ENCODE measurements around the gene PCNX3.

The PCNX3 gene

DNA sequence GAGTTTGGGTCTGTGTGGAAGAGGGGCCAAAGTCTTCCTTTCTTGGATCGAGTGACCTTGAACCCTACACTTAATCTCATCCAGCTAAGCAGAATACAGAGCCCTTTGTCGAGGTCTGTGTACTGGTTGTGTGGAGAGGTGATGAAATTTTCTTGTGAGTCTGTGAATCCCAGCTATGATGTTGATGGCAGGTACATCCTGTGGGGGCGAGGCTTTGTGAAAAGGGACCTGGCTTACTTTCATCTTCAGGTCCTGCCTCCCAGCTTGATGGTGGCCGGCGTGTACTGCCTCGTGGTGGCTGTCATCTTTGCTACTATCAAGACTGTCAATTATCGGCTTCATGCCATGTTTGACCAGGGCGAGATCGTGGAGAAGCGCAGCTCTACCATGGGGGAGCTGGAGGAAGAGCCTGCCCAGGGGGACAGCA is 1.0 kb downstream of the PCNX3 start:
- ChIA-PET POLR2A (ENCODE audit: low non-redundant PET) (no interaction called here), CTCF (no interaction called here)
- H3K27ac ChIP-seq: peak overlapping the region; percentile 93
- no peak for DNase-seq (ENCODE audit: low spot score)
- TF ChIP-seq, protein P1, sequence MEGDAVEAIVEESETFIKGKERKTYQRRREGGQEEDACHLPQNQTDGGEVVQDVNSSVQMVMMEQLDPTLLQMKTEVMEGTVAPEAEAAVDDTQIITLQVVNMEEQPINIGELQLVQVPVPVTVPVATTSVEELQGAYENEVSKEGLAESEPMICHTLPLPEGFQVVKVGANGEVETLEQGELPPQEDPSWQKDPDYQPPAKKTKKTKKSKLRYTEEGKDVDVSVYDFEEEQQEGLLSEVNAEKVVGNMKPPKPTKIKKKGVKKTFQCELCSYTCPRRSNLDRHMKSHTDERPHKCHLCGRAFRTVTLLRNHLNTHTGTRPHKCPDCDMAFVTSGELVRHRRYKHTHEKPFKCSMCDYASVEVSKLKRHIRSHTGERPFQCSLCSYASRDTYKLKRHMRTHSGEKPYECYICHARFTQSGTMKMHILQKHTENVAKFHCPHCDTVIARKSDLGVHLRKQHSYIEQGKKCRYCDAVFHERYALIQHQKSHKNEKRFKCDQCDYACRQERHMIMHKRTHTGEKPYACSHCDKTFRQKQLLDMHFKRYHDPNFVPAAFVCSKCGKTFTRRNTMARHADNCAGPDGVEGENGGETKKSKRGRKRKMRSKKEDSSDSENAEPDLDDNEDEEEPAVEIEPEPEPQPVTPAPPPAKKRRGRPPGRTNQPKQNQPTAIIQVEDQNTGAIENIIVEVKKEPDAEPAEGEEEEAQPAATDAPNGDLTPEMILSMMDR (conservative IDR thresholded peaks at IDR 0.05; ENCODE audit: low read depth): no peak

DNA sequence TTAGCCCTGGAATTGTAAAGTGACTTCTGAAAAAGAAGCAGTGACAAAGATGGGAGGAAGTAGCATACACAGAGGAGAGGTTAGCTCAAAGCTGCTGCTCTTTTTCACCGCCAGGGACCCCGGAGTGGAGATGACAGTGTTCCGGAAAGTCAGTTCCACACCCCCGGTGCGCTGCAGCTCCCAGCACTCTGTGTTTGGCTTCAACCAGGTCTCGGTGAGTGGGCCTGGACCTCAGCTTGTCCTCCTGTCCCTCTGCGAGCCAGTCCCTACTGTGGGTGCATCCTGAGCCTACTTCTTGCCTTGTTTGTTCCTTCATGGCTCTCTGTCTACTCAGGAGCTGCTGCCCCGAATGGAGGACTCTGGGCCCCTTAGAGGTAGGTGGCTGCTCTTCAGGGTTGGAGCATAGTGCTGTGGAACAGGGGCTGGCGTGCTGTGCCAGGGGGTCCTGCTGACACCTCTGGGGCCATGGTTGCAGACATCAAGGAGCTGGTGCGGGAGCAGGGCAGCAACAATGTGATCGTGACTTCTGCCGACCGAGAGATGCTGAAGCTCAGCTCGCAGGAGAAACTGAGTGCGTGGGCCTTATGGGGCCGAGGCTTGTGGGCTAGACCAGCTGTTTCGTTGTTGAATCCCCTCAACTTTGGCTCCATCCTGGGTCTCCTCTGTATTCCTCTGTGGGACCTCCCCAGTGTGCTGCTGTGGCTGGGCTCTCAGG is 1.7 kb downstream of the PCNX3 start:
- CTCF ChIA-PET: no interaction called here
- TF ChIP-seq, protein P1 (conservative IDR thresholded peaks at IDR 0.05; ENCODE audit: low read depth): no peak
- H3K27ac ChIP-seq: peak overlapping the region; percentile 93
- no peak for DNase-seq (ENCODE audit: low spot score)
- POLR2A ChIA-PET (ENCODE audit: low non-redundant PET): no interaction called here

DNA sequence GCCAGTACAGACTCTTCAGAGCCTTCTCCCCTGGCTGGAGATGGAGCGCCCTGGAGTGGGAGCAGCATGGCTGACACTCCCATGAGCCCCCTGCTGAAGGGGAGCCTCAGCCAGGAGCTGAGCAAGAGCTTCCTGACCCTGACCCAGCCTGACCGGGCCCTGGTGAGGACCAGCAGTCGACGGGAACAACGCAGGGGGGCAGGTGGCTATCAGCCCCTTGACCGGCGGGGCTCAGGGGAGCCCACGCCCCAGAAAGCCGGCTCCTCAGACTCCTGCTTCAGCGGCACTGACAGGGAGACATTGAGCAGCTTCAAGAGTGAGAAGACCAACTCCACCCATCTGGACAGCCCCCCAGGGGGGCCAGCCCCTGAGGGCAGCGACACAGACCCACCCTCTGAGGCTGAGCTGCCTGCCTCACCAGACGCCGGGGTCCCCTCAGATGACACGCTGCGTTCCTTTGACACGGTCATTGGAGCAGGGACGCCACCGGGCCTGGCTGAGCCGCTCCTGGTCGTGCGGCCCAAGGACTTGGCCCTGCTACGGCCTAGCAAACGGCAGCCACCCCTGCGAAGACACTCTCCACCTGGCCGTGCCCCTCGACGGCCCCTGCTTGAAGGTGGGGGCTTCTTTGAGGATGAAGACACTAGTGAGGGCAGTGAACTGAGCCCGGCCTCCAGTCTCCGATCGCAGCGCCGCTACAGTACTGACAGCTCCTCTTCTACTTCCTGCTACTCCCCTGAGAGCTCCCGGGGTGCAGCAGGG is 2.6 kb downstream of the PCNX3 start:
- TF ChIP-seq, protein P1 (conservative IDR thresholded peaks at IDR 0.05; ENCODE audit: low read depth): no peak
- peak overlapping the region; percentile 93; the same call in 1 of the 2 replicates for H3K27ac ChIP-seq
- POLR2A ChIA-PET (ENCODE audit: low non-redundant PET): no interaction called here
- DNase-seq (ENCODE audit: low spot score): no peak
- CTCF ChIA-PET: no interaction called here

DNA sequence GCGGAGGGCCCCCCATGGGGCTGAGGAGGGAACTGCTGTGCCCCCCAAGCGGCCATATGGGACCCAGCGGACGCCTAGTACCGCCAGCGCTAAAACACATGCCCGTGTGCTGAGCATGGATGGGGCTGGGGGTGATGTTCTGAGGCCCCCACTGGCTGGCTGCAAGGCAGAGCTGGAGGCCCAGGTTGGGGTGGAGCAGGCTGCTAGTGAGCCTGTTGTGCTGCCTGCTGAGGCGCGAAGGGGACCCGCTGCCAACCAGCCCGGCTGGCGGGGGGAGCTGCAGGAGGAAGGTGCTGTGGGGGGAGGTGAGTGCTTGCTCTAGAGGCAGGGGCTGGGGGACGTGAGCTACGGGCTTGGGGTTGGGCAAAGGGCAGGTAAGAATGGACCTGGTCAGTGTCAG is 3.2 kb downstream of the PCNX3 start:
- TF ChIP-seq, protein P1 (conservative IDR thresholded peaks at IDR 0.05; ENCODE audit: low read depth): no peak
- ChIA-PET POLR2A (ENCODE audit: low non-redundant PET) (no interaction called here), CTCF (no interaction called here)
- no peak overlapping the region for H3K27ac ChIP-seq
- DNase-seq (ENCODE audit: low spot score): no peak

DNA sequence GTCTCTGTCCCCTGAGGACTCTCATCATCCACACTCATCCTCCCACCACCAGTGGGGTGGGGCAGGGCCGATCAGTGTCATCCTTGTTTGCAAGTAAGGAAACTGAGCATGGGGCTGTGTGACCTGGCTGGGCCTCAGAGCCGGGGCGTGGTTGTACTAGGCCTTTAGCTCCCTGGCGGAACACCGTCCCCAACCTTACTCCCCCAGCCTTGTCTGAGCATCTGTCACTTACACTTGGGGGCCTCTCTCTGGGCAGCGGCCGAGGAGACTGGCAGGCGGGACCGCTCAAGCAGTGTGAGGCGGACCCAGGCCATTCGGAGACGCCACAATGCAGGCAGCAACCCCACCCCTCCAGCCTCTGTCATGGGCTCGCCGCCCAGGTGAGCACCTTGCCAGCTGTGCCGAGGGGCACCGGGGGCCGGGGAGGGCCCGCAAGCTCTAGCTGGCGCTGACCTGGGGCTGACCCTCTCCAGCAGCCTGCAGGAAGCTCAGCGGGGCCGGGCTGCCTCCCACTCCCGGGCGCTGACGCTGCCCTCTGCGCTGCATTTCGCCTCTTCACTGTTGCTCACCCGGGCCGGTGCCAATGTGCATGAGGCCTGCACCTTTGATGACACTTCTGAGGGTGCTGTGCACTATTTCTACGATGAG is 3.8 kb downstream of the PCNX3 start:
- DNase-seq (ENCODE audit: low spot score): no peak
- CTCF ChIA-PET: no interaction called here
- POLR2A ChIA-PET (ENCODE audit: low non-redundant PET): no interaction called here
- H3K27ac ChIP-seq: no peak overlapping the region
- TF ChIP-seq, protein P1 (conservative IDR thresholded peaks at IDR 0.05; ENCODE audit: low read depth): no peak

DNA sequence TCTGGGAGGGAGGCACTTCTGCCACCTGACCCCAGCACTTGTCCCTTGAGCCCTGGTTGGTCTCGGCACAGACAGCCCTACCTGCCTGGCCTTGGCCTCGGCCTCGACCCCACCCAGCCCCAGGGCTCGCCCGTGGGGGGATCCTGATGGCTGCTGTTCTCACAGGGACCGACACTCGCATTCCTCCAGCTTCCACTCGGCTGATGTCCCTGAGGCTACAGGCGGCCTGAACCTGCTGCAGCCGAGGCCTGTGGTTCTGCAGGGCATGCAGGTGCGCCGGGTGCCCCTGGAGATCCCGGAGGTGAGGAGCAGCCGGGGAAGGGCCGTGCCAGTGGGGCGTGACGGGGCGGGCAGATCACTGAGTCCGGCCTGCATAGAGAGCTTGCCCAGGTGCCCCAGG is 5.1 kb downstream of the PCNX3 start:
- no peak for DNase-seq (ENCODE audit: low spot score)
- no peak overlapping the region for H3K27ac ChIP-seq
- POLR2A ChIA-PET (ENCODE audit: low non-redundant PET): no interaction called here
- CTCF ChIA-PET: no interaction called here
- TF ChIP-seq, protein P1 (conservative IDR thresholded peaks at IDR 0.05; ENCODE audit: low read depth): no peak

All from RWPE1 (cell line).